HG03097 (cell line): ENCODE data around the gene CCRL2.

Source experiments
- ATAC-seq: cut with Tn5 transposase; IDR thresholded peaks from one replicate; pipeline ENCODE4 v1.9.1; 2021; ENCODE audit not compliant: unreplicated experiment, low FRiP score

Gene CCRL2, protein sequence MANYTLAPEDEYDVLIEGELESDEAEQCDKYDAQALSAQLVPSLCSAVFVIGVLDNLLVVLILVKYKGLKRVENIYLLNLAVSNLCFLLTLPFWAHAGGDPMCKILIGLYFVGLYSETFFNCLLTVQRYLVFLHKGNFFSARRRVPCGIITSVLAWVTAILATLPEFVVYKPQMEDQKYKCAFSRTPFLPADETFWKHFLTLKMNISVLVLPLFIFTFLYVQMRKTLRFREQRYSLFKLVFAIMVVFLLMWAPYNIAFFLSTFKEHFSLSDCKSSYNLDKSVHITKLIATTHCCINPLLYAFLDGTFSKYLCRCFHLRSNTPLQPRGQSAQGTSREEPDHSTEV

DNA sequence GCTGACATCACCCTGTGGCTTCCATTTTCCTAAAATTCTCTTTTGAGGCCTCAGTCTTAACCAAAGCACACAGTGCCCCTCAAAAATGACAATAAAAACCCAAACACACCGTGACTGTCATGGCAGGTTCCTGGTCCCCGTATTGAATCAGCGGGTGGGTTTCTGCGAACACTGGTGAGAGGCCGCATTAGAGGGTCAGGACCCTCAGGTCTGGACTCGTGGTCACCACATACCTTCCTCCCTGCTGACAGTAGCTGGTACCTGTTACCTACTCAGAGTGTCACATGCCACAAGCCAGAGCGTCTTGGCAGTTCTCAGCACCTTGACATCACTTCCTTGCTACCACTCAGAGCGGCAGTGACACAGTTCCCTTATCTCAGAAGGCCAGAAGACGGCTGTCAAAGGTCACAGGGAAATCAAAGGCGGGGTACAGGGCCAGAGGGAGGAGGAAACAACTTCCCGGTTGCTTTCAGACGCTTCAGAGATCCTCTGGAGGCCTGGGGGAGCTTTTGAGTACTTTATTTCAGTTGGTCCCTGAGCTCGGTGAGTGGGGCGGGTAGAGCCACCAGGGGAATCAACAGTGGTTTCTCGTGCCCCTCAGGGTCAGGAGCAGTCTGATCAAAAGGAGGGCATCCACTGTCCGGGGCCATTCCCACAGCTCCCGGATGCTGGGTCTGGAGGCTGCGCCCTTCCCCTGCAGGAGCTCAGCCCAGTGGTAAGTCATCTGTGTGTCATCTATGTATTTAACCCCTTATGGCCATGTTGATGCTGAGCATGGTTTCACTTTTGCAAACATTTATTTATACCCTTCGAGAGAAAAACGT is at the start of gene CCRL2, which contains the start of gene CCR5AS:
Gene CCRL2, plus strand, starts transcription at position 472 of the 824 bp plus-strand sequence. CDS start 821 bp downstream, outside the sequence.
Gene CCR5AS, minus strand, starts transcription at position 279 of the 824 bp plus-strand sequence.
- no peak for ATAC-seq

DNA sequence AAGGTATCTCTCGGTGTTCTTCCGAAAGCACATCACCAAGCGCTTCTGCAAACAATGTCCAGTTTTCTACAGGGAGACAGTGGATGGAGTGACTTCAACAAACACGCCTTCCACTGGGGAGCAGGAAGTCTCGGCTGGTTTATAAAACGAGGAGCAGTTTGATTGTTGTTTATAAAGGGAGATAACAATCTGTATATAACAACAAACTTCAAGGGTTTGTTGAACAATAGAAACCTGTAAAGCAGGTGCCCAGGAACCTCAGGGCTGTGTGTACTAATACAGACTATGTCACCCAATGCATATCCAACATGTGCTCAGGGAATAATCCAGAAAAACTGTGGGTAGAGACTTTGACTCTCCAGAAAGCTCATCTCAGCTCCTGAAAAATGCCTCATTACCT is 48.6 kb upstream of the CCRL2 start:
- ATAC-seq: no peak

- no peak for ATAC-seq
These were observed 47.1 kb upstream of the CCRL2 start for GRCh38 chr3:46359733-46360493.

GRCh38 chr3:46360907-46361306 is 46.2 kb upstream of the CCRL2 start:
- ATAC-seq: no peak

DNA sequence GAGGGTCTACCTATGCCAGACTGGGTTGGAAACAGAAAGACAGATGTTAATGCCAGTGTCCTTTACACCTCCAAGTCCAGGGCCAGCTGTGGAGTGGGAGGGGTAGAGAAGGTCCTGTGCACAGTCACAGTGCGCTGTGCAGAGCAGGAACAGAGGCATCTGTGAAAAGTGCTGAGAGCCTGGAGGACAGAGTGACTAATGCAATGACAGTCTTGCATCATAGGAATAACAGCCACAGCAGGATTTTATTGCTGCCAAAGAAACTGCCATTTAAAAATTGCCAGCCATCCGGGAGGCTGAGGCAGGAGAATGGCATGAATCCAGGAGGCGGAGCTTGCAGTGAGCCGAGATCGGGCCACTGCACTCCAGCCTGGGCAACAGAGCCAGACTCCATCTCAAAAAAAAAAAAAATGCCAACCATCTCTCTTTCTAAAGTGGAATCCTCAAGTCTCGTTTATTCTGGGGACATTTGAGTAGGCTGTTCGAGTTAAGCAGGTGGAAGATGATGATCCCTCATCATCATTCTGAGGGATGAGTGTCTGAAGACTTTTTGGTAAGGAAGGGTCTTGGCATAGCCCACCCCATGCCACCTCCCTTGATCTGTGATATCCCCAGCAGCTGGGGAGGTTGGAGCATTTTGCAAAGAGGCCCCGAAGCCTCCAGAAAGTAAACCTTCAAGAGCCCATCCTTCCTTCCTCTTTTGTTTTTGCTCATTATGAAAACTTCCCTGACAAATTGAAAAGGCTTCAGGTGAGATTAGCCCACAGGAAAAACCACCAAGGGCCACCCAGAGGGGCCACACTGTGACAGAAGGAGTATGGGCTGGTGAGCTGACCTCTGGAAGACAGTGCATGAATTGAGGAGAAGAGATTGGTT is 45.4 kb upstream of the CCRL2 start:
- ATAC-seq: no peak

DNA sequence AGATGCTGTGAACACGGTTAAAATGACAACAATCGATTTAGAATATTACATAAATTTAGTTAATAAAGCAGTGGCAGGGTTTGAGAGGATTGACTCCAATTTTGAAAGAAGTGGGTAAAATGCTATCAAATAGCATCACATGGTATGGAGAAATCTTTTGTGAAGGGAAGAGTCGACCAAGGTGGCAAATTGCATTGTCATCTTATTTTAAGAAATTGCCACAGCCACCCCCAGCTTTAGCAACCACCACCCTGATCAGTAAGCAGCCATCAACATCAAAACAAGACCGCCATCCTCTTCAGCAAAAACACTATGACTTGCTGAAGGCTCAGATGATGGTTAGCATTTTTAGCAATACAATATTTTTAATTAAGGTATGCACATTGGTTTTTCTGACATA is 42.0 kb upstream of the CCRL2 start:
- ATAC-seq: no peak

GRCh38 chr3:46365737-46366524 is 41.1 kb upstream of the CCRL2 start:
- no peak for ATAC-seq

DNA sequence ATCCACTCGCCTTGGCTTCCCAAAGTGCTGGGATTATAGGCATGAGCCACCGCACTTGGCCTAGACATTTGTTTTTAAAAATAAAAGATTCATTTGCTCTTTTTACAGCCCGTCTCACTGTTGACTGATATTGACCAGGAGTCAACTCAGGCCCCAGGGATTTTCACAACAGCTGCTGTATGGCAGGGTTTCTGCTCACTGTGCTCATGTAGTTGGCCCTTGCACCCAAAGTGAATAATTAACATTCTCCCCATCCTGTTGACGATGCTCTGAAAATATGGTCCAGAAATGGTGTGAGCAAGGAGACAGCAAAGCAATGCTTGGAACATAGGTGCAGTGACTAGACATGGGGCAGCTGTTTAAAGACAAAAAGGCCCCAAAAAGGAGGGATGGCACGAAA is 39.2 kb upstream of the CCRL2 start:
- no peak for ATAC-seq

DNA sequence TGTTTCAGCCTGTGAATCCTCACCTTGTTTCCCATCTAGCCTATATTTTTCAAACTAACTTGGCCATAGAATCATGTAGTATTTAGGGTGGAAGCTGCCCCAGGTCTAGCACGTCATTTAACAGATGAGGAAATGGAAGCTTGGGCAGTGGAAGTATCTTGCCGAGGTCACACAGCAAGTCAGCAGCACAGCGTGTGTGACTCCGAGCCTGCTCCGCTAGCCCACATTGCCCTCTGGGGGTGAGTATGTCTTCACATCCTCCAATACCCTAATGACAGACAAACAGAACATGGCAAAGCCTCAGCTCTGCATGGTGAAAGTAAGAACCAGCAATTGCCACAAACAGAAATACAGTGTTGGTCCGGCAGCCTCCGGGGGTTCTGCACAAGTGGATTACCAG is 38.5 kb upstream of the CCRL2 start:
- ATAC-seq: no peak

GRCh38 chr3:46369151-46369550 is 37.9 kb upstream of the CCRL2 start:
- no peak for ATAC-seq

DNA sequence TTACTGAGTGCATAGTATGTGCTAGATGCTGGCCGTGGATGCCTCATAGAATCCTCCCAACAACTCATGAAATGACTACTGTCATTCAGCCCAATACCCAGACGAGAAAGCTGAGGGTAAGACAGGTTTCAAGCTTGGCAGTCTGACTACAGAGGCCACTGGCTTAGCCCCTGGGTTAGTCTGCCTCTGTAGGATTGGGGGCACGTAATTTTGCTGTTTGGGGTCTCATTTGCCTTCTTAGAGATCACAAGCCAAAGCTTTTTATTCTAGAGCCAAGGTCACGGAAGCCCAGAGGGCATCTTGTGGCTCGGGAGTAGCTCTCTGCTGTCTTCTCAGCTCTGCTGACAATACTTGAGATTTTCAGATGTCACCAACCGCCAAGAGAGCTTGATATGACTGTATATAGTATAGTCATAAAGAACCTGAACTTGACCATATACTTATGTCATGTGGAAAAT is 37.4 kb upstream of the CCRL2 start:
- no peak for ATAC-seq

DNA sequence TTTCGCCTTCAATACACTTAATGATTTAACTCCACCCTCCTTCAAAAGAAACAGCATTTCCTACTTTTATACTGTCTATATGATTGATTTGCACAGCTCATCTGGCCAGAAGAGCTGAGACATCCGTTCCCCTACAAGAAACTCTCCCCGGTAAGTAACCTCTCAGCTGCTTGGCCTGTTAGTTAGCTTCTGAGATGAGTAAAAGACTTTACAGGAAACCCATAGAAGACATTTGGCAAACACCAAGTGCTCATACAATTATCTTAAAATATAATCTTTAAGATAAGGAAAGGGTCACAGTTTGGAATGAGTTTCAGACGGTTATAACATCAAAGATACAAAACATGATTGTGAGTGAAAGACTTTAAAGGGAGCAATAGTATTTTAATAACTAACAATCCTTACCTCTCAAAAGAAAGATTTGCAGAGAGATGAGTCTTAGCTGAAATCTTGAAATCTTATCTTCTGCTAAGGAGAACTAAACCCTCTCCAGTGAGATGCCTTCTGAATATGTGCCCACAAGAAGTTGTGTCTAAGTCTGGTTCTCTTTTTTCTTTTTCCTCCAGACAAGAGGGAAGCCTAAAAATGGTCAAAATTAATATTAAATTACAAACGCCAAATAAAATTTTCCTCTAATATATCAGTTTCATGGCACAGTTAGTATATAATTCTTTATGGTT is 36.1 kb upstream of the CCRL2 start, which contains the start of gene CCR5:
Gene CCR5, plus strand, starts transcription at position 108 of the 680 bp plus-strand sequence. CDS start 1,957 bp downstream, outside the sequence.
- ATAC-seq: no peak

GRCh38 chr3:46371519-46372340 is 35.3 kb upstream of the CCRL2 start:
- no peak for ATAC-seq

DNA sequence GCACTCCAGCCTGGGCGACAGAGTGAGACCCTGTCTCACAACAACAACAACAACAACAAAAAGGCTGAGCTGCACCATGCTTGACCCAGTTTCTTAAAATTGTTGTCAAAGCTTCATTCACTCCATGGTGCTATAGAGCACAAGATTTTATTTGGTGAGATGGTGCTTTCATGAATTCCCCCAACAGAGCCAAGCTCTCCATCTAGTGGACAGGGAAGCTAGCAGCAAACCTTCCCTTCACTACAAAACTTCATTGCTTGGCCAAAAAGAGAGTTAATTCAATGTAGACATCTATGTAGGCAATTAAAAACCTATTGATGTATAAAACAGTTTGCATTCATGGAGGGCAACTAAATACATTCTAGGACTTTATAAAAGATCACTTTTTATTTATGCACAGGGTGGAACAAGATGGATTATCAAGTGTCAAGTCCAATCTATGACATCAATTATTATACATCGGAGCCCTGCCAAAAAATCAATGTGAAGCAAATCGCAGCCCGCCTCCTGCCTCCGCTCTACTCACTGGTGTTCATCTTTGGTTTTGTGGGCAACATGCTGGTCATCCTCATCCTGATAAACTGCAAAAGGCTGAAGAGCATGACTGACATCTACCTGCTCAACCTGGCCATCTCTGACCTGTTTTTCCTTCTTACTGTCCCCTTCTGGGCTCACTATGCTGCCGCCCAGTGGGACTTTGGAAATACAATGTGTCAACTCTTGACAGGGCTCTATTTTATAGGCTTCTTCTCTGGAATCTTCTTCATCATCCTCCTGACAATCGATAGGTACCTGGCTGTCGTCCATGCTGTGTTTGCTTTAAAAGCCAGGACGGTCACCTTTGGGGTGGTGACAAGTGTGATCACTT is 34.3 kb upstream of the CCRL2 start:
- no peak for ATAC-seq

- ATAC-seq: no peak
These were observed 32.3 kb upstream of the CCRL2 start for GRCh38 chr3:46374755-46375154.

DNA sequence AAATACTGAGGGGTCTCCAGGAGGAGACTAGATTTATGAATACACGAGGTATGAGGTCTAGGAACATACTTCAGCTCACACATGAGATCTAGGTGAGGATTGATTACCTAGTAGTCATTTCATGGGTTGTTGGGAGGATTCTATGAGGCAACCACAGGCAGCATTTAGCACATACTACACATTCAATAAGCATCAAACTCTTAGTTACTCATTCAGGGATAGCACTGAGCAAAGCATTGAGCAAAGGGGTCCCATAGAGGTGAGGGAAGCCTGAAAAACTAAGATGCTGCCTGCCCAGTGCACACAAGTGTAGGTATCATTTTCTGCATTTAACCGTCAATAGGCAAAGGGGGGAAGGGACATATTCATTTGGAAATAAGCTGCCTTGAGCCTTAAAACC is 31.8 kb upstream of the CCRL2 start:
- no peak for ATAC-seq

- ATAC-seq: no peak
These were observed 31.2 kb upstream of the CCRL2 start for GRCh38 chr3:46375814-46376213.
